Activated naive CD8-positive, alpha-beta T cell treated with anti-CD3 and anti-CD28 coated beads, Interleukin-2, amount 10 ng/mL, durations not matched to agents 7 days and 5 days (primary cell): ENCODE data around the gene PDIK1L. TPM values are rescaled to one million over a fixed set of nuclear protein-coding genes. Genes with fewer than 3 reads are reported as not detected.
A peak's percentile ranks its signal among the peaks of the same experiment; 100 is the strongest.

ENCODE experiments used
- ATAC-seq: fragments of 150-1000 bp; cut with Tn5 transposase; one replicate; pipeline ENCODE4 v1.10.0; 2021; ENCODE audit warnings: low read depth, moderate library complexity
- POLR2A ChIA-PET: fragments of 350-600 bp; sonication (Branson Sonifier 250); formaldehyde crosslinking; loops from one replicate; lab custom pipeline; 2021; ENCODE audit warnings: antibody characterized with exemption; lab: Charles Lee
- DNase-seq: peaks from one replicate; pipeline ENCODE4 v3.0.0; 2021
- H3K27ac Mint-ChIP-seq: one replicate; pipeline ENCODE4 v1.8.0; 2022; ENCODE audit warnings: mild to moderate bottlenecking, mixed read lengths
- H3K27me3 Mint-ChIP-seq: one replicate; pipeline ENCODE4 v1.8.0; 2022; ENCODE audit warnings: mild to moderate bottlenecking, moderate library complexity, mixed read lengths
- H3K36me3 Mint-ChIP-seq: one replicate; pipeline ENCODE4 v1.8.0; 2021; ENCODE audit warnings: mild to moderate bottlenecking, mixed read lengths
- H3K4me1 Mint-ChIP-seq: one replicate; pipeline ENCODE4 v1.8.0; 2021; ENCODE audit warnings: mixed read lengths
- H3K4me3 Mint-ChIP-seq: one replicate; pipeline ENCODE4 v1.8.0; 2022; ENCODE audit warnings: mild to moderate bottlenecking, moderate library complexity, mixed read lengths
- H3K9me3 Mint-ChIP-seq: one replicate; pipeline ENCODE4 v1.8.0; 2021; ENCODE audit warnings: mixed read lengths
- total RNA-seq, 2 experiments: library from RNA; stranded (reverse); gene quantifications; one replicate each; pipeline ENCODE4 v1.2.3, GENCODE V29; 2021

The PDIK1L gene
- total RNA-seq, result 10 to 100 TPM; 21.2 to 22.1 TPM

DNA sequence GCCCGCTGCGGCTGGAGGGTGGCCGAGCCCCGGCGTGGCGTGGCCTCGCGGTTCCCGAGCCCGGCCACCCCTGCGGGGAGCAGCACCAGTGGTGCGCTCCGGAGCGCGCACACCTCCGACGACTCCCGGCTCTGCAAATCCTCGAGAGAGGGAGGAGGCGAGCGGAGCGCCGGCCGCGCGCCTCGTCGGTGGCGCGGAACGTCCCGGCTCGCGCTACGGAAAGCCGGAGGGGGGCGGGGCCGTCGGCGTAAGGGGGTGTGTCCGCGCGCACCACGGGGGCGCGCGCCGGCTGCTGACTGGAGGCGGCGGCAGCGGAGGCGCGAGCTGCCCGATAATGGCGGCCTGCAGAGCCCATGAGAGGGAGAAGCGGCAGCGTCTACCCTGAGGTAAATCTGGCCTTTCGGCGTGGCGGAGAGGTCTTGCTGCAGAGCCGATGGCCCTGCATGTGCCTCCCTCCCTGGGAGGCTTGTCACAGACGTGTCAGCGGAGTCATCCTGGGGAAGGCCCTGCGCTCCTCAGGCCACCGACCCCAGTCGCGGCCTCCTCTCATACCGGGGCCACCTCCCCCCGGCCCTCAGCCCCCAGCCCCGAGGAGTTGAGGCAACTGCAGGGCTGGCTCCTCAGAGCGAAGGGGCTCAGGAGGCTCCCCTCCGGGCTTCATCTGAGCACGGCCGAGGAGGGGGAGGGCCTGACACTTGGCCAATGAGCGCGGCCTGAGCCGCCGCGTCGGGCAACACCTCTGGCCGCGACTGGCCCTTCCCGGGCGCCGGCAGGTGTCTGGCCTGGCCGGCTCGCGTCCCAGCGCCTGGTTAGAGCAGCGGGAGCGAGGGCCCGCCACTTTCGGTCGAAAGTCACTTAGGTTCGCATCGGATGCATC lies at the start of gene PDIK1L:
TSS of gene PDIK1L (plus strand) at position 295 of the 877 bp plus-strand sequence. CDS start 2,485 bp downstream, outside the sequence.
- peak within 1 kb of the TSS; percentile 94 for H3K27ac Mint-ChIP-seq
- H3K27me3 Mint-ChIP-seq, result no peaks in the 10 kb centered on the region
- POLR2A ChIA-PET, result interaction anchor here (0.6 to 3.1 kb wide), 17 partner anchors 11 to 360 kb away, joined by 3 to 43 read pairs (median 5); partner anchors contain the start of genes CNKSR1, HMGN2 and UBXN11
- H3K4me3 Mint-ChIP-seq, result peak within 1 kb of the TSS; percentile 100
- H3K9me3 Mint-ChIP-seq, result no peaks in the 10 kb centered on the region
- peaks cover 21% of the 10 kb centered on the region for H3K4me1 Mint-ChIP-seq
- H3K36me3 Mint-ChIP-seq, result peaks cover 5% of the 10 kb centered on the region
- ATAC-seq, result peak; percentile 83
- peak; percentile 96 for DNase-seq

DNA sequence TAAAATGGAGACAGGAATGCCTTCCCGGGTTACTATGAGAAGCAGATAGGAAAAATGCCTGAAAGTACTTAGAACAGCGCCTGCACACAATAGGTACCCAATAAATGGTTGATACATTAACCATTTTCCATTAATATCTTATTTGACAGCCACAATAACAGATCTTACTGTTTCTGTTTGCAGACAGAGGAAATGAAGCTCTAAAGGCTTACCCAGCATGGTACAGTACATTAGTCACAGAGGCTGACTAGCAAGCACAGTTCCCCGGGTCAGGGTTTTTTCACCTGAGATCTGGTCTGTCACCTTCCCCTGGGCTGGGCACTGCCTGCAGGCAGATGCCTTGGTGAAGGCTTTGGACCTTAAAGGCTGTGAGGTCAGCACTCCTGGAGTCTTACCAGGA lies 47.1 kb upstream of the PDIK1L start:
- H3K27ac Mint-ChIP-seq, result no peak overlapping the region
- H3K9me3 Mint-ChIP-seq, result no peaks in the 10 kb centered on the region
- peaks cover 22% of the 10 kb centered on the region for H3K27me3 Mint-ChIP-seq
- DNase-seq, result no peak
- no peaks in the 10 kb centered on the region for H3K36me3 Mint-ChIP-seq
- H3K4me3 Mint-ChIP-seq, result no peak overlapping the region
- H3K4me1 Mint-ChIP-seq, result no peaks in the 10 kb centered on the region
- POLR2A ChIA-PET, result no interaction called here
- ATAC-seq, result no peak

DNA sequence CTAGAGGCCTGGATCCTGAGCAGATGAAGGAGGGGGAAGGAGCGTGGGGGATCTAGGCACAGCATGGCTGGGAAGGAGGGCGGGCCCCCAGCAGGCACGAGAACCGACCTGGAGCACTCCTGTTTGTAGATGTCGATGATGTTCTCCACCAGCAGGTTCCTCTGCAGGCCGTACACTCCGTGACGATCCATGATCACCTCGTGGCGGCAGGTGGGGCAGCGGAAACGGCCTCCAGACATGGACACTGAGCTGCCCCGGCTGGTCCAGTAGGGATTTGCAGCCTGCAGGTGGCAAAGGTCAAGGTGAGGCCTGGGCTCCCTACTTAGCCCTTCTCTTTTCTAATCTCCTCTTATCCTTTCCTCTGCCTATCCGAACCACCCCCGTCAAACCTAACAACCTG lies 45.5 kb upstream of the PDIK1L start:
- Mint-ChIP-seq H3K9me3 (no peaks in the 10 kb centered on the region), H3K36me3 (no peaks in the 10 kb centered on the region), H3K27me3 (peaks cover 24% of the 10 kb centered on the region), H3K27ac (no peak overlapping the region), H3K4me3 (no peak overlapping the region), H3K4me1 (no peaks in the 10 kb centered on the region)
- DNase-seq (no peak), ATAC-seq (no peak)
- POLR2A ChIA-PET, result interaction anchor here (0.6 kb wide), 1 partner anchor 459 kb away, joined by 7 read pairs; no protein-coding TSS in a partner anchor

DNA sequence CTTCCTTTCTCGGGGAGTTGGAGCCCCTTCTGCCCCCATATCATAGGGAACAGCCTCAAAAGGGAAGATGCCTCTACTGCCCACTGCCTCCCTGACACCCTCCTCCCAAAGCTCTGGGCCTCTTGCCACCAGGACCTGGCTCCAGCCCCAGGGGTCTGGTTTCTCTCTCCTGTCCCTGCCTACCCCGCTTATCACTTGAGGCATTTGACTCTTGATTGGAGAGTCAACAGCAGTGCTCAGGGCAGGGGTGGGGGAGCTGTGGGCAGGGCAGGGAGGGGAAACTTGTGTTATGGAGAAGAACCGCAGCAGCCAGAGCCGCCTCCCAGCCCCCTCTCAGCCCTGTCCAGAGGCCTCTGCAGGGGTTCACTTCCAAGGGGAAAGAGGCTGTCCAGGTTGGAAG lies 44.8 kb upstream of the PDIK1L start:
- DNase-seq (no peak), ATAC-seq (no peak)
- no peak overlapping the region for H3K4me3 Mint-ChIP-seq
- POLR2A ChIA-PET, result no interaction called here
- H3K27ac Mint-ChIP-seq, result no peak overlapping the region
- no peaks in the 10 kb centered on the region for H3K36me3 Mint-ChIP-seq
- H3K27me3 Mint-ChIP-seq, result peaks cover 24% of the 10 kb centered on the region
- no peaks in the 10 kb centered on the region for H3K9me3 Mint-ChIP-seq
- no peaks in the 10 kb centered on the region for H3K4me1 Mint-ChIP-seq

DNA sequence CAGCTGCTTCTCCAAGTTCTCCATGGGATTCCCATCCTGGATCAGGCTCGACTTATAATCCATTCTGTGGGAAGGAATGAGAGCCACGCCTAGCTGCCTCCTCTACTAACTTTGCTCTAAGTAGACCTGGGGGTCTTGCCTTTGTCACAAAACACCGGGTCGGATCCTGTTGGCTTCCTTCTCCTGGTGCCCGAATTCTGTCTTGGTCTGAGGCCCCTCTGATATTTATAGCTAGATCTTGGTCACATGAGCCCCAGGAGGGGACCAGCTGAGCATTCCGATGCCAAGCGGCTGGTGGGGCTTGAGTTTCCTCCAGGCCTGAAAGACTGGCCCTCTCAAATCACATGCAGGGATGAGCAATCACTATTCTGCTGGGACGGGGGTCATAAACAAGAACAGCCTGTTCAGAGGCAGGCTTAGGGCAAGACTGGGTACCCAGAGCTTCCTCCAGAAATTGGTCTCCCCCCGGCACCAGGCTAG lies 44.2 kb upstream of the PDIK1L start, which contains the start of gene TRIM63:
TSS of gene TRIM63 (minus strand) at position 199 of the 480 bp plus-strand sequence. CDS start at position 63, 136 bp downstream.
- ATAC-seq, result no peak
- Mint-ChIP-seq H3K36me3 (no peaks in the 10 kb centered on the region), H3K4me1 (no peaks in the 10 kb centered on the region), H3K27me3 (peaks cover 26% of the 10 kb centered on the region), H3K4me3 (no peak within 1 kb of the TSS), H3K27ac (no peak within 1 kb of the TSS), H3K9me3 (no peaks in the 10 kb centered on the region)
- no peak for DNase-seq
- POLR2A ChIA-PET, result no interaction called here

DNA sequence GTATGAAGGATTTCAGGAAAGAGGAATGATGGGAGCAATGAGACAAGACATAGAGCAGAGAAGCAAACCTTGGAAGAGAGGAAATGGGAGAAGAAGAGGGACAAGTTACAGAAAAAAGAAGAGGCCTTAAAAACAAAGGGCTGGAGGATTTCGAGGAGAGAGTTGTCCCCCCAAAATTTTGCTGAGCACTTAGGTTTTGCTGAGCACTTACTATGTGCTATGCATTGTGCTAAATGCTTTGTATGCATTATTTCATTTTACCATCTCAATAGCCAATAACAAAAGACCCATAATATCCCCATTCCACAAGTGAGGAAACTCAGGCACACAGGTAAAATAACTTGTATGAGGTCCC lies 41.7 kb upstream of the PDIK1L start:
- Mint-ChIP-seq H3K4me1 (no peaks in the 10 kb centered on the region), H3K4me3 (no peak overlapping the region), H3K27ac (no peak overlapping the region), H3K9me3 (no peaks in the 10 kb centered on the region), H3K27me3 (peaks cover 38% of the 10 kb centered on the region), H3K36me3 (no peaks in the 10 kb centered on the region)
- ATAC-seq (no peak), DNase-seq (no peak)
- POLR2A ChIA-PET, result no interaction called here

DNA sequence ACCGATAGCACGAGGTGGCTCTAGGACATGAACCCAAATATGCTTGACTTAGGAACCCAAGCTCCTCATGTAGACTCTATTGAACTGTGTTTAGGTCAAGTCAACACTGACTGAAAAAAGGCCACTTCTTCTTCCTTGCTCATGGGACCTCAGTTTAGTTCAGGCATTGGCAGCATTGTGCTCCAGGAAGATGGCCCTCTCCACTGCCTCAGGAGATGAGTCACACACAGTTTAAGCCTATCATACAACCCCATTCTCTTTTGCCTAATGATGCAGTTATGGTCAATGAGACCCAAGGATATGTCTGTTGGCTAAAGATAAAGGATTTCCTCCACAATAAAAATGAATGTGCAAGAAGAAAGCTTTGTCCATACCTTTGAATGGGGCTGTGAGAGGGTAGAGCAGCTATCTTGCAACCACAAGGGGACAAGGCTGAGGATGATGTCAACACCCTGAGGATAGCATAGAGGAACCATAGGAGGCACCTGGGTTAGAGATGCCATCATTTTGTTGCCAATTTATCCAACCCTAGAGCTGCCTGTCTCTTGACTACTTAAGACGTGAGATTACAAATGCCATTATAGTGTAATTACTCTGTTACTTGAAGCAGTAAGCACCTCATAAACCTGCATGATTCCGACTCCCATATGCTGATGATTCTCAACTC lies 41.2 kb upstream of the PDIK1L start:
- Mint-ChIP-seq H3K27ac (no peak overlapping the region), H3K4me3 (no peak overlapping the region), H3K36me3 (no peaks in the 10 kb centered on the region), H3K27me3 (peaks cover 39% of the 10 kb centered on the region), H3K9me3 (no peaks in the 10 kb centered on the region), H3K4me1 (peaks cover 1% of the 10 kb centered on the region)
- DNase-seq (no peak), ATAC-seq (no peak)
- POLR2A ChIA-PET, result no interaction called here

DNA sequence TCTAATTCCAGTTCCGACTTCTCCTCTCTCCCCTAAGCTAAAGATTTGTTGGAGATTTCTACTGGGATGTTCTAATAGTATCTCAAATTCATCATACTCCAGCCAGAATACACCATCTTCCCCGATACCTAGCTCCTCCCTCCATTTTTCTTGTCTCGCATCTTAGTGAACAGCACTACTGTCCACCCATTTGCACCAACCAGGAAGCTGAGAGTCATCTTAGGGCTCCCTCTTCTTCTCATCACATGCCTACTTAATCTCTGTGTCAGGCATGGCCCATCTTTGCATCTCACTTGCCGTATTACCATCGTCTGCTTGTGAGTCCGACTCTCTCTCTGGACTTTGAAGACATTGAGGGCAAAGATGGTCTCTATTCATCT lies 40.7 kb upstream of the PDIK1L start:
- H3K4me3 Mint-ChIP-seq, result no peak overlapping the region
- peaks cover 5% of the 10 kb centered on the region for H3K4me1 Mint-ChIP-seq
- POLR2A ChIA-PET, result no interaction called here
- DNase-seq (no peak), ATAC-seq (no peak)
- H3K27me3 Mint-ChIP-seq, result peaks cover 38% of the 10 kb centered on the region
- H3K27ac Mint-ChIP-seq, result no peak overlapping the region
- no peaks in the 10 kb centered on the region for H3K36me3 Mint-ChIP-seq
- no peaks in the 10 kb centered on the region for H3K9me3 Mint-ChIP-seq

DNA sequence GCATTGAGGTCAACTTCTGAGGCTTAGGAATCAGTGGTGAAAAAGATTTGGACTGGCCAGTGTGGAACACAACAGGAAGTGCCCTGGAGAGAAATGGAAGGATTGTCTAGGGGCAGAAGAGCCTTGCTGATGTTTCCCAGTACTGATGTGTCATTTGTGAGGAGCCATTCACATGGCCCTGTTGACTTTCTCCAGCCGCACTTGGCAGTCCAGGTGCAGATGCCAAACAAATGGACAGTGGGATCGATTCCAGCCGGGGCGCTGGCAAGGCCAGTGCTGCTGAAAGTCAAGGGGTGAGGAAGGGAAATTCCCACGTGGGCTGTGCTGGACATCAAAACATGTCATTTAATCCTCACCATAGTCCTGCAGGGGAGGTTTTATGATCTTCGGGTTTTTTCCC lies 39.3 kb upstream of the PDIK1L start:
- H3K27me3 Mint-ChIP-seq, result peaks cover 40% of the 10 kb centered on the region
- POLR2A ChIA-PET, result interaction anchor here (0.6 kb wide), 1 partner anchor 633 kb away, joined by 3 read pairs; no protein-coding TSS in a partner anchor
- H3K9me3 Mint-ChIP-seq, result no peaks in the 10 kb centered on the region
- no peaks in the 10 kb centered on the region for H3K36me3 Mint-ChIP-seq
- H3K27ac Mint-ChIP-seq, result no peak overlapping the region
- H3K4me3 Mint-ChIP-seq, result no peak overlapping the region
- DNase-seq (no peak), ATAC-seq (no peak)
- peaks cover 5% of the 10 kb centered on the region for H3K4me1 Mint-ChIP-seq

DNA sequence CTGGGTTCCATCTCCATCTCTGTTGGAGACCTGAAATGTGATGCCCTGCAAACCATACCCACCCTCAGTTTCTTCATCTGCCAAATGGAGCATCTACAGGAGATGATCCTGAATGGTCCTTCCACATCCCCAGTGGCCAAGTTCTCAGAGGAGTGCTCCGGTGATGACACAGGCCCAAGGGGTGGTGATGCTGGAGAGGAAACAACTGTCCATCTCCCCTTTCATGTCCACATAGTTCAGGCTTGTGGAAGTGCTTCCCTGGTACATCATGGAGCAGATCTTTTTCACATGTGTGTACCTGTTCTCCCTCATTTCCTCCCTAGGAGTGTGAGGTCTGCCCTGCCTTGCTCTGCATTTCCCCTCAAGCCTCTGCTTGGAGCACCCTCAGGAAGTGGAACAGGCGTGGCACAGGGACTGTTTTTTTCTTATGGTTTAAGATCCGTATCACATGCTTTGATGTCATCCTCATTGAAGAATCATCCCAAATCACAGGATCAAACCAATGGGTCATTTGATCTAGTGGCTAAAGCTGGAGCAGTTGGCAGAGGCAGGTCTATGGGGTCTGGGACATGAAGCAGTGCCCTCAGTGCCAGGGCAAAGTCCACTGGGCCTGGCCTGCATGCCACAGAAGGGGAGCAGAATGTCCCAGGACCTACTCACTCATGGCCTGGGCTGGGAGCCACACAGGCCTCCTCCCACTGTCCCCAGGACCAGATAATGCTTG lies 36.0 kb upstream of the PDIK1L start:
- DNase-seq, result no peak
- Mint-ChIP-seq H3K4me1 (peaks cover 5% of the 10 kb centered on the region), H3K4me3 (no peak overlapping the region), H3K27ac (no peak overlapping the region), H3K27me3 (peaks cover 41% of the 10 kb centered on the region), H3K36me3 (no peaks in the 10 kb centered on the region), H3K9me3 (no peaks in the 10 kb centered on the region)
- POLR2A ChIA-PET, result no interaction called here
- no peak for ATAC-seq

DNA sequence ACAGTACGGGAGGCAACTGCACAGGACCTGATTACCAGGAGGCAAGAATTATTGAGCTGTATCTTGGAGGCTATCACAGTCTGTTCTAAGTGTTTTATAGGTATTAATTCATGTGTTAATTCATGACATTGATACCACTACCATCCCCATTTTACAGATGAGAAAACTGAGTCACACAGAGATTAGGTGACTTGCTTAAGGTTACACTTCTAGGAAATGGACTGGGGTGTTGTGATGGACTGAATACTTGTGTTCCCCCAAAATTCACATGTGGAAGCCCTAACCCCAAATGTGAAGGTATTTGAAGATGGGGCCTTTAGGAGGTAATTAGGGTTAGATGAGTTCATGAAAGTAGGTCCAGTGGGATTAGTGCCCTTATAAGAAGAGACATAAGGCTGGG lies 34.1 kb upstream of the PDIK1L start:
- H3K4me1 Mint-ChIP-seq, result peaks cover 5% of the 10 kb centered on the region
- H3K27me3 Mint-ChIP-seq, result peaks cover 36% of the 10 kb centered on the region
- DNase-seq (no peak), ATAC-seq (no peak)
- no peak overlapping the region for H3K27ac Mint-ChIP-seq
- H3K9me3 Mint-ChIP-seq, result no peaks in the 10 kb centered on the region
- POLR2A ChIA-PET, result no interaction called here
- H3K36me3 Mint-ChIP-seq, result no peaks in the 10 kb centered on the region
- H3K4me3 Mint-ChIP-seq, result no peak overlapping the region

DNA sequence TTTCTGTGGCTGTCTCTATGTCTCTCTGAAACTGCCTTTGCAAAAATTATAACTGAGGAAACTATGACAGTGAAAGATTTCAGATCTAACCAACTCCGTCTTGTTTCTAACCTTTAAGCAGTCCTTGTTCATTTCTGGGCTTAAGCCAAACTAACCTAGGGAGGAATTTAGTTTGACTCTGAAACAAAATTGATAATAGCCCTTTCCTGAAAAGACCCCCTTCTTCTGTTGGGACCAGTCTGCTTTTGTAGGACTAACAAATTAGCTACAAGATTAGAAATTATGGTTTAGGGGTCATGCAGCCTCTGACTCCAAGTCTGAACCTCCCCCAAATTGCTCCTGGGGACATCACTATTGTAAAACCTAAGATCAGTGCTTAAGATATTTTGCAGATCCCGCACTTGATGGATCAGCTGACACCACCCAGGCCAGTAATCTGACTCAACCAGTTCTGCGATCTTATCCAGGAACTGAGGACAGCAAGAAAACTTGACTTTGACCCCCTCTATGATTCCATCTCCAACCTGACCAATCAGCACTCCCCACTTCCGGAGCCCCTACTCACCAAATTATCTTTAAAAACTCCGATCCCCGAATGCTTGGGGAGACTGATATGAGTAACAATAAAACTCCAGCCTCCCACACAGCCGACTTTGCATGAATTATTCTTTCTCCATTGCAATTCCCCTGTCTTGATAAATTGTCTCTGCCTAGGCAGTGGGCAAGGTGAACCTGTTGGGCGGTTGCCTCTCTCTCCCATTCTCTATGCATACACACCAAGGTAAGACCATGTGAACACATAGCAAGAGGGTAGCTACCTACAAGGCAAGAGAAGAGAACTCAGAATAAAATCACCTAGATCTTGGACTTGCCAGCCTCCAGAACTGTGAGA lies 33.1 kb upstream of the PDIK1L start:
- Mint-ChIP-seq H3K36me3 (no peaks in the 10 kb centered on the region), H3K9me3 (no peaks in the 10 kb centered on the region), H3K27me3 (peaks cover 30% of the 10 kb centered on the region), H3K4me1 (peaks cover 5% of the 10 kb centered on the region), H3K4me3 (no peak overlapping the region), H3K27ac (no peak overlapping the region)
- ATAC-seq, result no peak
- POLR2A ChIA-PET, result no interaction called here
- DNase-seq, result no peak
